HG03469 (cell line): ENCODE results near the gene STT3B.
"Not testable (repeated sequence)": the region's sequence is repeated elsewhere in the genome, so short reads cannot be mapped to it uniquely, and the experiment has no call there.

ENCODE experiments used
- ATAC-seq: cut with Tn5 transposase; IDR thresholded peaks from one replicate; pipeline ENCODE4 v1.9.1; 2021; ENCODE audit warnings: mild to moderate bottlenecking, moderate library complexity, moderate number of reproducible peaks; ENCODE audit not compliant: unreplicated experiment

Gene STT3B

GRCh38 chr3:31590650-31591049 is 57.9 kb downstream of the STT3B start:
- ATAC-seq: no peak

DNA sequence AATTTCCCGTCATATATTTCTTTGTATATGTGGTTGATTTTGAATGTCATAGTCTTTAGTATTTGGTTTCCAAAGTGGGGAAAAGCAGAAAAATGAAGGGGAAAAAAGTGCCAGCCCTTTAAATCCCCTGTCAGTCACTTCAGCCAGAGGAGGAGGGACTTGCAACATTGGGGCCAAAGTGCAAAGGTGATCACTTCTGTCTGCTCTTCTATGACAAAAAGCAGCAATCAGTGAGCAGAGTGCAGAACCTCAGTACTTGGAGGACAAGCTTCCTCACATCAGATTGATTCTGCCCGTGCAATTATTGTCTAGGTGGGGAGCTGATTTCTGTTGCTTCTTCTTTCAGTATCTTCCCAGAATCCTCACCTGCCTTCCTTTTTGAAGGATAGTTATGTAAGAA is 60.0 kb downstream of the STT3B start:
- ATAC-seq: no peak

DNA sequence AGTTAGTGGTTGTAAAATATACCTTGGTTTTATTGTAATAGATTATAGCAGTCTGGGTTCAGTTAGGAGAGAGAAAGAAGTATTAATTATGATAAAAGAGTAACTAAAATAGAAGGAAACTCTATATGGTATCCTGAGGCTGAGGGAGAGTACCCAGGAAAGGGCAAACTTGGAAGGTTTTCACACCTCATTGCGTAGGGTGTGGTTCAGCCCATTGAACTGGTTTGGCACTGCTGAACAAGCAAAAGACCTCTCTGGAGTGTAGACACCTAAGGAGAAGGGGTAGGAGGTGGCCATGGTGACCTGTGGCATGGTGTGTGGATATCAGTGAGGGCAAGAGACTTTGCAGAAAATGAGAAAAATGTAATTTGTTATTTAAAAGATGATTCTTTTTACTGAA is 63.5 kb downstream of the STT3B start:
- ATAC-seq: no peak

- no peak for ATAC-seq
Measured at GRCh38 chr3:31600431-31600830, 67.7 kb downstream of the STT3B start.

- ATAC-seq: not testable (repeated sequence)
Measured at GRCh38 chr3:31605333-31605732, 72.6 kb downstream of the STT3B start.

DNA sequence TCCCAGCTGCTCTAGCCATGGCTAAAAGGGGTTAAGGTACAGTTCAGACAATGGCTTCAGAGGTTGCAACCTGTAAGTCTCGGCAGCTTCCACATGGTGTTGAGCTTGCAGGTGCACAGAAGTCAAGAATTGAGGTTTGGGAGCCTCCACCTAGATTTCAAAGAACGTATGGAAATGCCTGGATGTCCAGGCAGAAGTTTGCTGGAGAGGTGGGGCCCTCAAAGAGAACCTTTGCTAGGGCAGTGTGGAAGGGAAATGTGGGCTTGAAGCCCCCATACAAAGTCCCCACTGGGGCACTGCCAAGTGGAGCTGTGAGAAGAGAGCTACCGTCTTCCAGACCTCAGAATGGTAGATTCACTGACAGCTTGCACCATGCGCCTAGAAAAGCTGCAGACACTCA is 73.7 kb downstream of the STT3B start:
- no peak for ATAC-seq

DNA sequence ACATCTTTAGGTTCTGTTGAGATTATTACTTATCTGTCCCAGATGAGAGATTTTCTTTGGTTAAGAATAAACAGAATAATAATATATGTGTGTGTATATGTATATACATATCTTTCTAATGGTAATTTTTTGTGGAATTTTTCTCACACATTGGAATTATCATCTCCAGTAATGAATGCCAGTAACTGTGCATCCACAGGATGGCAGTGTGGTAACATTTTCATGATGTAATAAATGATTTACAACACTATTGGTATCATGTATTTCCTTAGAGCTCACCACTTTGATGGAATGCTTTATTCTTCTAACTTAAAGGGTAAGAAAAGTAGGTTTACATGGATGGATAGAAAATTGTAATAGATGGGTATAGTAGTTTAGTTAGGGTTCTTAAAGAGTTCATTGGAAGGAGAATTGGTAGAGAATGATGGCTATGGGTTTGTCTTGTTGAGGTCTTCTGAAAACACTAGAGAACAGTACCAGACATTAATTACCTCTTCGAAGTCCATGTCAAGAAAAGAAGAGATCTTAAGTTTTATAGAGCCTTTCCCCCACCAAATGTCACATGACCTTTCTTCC is 78.1 kb downstream of the STT3B start:
- ATAC-seq: no peak

DNA sequence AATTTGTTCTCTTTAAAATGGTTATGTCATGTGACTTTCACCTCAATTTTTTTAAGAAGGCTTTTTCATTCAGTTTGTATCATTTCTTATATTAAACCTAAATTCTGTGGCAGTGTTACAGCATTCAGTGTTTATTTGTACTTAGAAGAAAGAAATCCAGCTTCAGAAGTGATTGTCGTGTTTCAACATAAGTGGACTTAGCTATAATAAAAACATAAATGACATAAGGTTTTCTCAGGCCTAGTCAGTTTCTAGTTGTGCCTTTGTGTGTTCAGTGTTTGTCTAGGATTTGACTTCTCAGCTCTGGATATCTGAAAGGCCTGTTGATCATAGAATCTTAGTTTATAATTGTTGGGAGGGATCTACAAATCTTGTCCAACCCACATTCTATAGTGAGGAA is 80.5 kb downstream of the STT3B start:
- ATAC-seq: no peak

- no peak for ATAC-seq
Measured at GRCh38 chr3:31613654-31614053, 80.9 kb downstream of the STT3B start.

GRCh38 chr3:31614162-31614921 is 81.6 kb downstream of the STT3B start:
- ATAC-seq: no peak

DNA sequence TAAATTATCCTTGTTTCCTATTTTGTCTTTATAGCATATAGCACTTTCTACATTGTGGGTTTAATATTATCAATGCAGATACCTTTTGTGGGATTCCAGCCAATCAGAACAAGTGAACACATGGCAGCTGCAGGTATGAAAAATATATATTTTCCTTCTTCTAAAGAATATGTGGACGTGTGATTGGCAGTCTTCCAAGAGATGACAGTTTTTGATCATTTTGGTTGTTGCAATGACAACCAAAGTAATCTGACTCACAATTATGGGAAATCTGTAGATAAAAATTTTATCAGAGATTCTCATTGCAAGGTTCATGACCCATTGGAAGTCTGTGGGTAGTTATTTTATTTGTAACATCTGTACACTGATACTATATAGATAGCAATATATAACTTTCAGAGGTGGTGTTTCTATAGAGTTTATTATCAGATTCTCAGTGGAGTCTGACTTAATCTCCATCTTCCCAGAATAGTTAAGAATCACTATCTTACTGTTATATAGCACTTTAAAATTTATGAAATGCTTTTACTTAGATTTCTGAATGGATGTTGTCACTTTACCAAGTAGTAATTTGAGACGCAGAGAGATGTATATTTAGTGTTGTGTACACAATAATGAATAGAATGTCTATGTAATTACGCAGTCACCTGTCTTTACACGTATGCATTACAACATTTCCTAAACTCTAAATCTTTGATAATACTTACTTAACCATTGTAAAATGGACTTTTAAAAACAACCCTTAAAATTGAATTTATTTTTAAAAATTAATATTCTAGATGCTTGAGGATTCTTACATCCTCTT is 82.5 kb downstream of the STT3B start:
- no peak for ATAC-seq

DNA sequence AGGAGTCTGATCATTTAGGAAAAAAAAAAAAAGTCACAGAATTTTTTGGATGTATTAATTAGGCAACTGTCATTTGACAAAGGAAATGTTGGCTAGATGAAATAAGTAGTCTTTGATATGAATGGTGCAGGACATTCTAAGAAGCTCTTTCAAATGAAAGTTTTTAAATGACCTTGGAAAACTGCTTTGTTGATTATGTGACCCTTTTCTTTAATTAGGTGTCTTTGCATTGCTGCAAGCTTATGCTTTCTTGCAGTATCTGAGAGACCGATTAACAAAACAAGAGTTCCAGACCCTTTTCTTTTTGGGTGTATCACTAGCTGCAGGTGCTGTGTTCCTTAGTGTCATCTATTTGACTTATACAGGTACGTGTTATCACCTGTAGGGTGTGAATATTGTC is 84.0 kb downstream of the STT3B start:
- no peak for ATAC-seq

GRCh38 chr3:31620656-31621055 is 87.9 kb downstream of the STT3B start:
- ATAC-seq: no peak

GRCh38 chr3:31621314-31621713 is 88.6 kb downstream of the STT3B start:
- no peak for ATAC-seq

- ATAC-seq: peak; percentile 44
Measured at GRCh38 chr3:31622636-31623288, 90.0 kb downstream of the STT3B start.

- no peak for ATAC-seq
Measured at GRCh38 chr3:31624083-31624709, 91.5 kb downstream of the STT3B start.

- ATAC-seq: no peak
Measured at GRCh38 chr3:31625358-31625757, 92.6 kb downstream of the STT3B start.

DNA sequence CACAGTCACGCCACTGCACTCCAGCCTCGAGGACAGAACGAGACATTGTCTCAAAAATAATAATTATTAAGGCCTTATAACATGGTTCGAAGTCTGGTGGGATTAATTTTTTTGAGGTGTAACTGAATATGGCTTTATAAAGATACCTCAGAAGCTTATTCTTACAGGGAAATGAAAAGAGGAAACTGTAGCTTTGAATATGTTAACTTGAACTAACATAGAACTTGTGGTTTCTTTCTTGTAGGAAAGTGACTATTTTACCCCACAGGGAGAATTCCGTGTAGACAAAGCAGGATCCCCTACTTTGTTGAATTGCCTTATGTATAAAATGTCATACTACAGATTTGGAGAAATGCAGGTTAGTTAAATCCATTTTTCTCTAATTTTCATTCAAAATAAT is 96.3 kb downstream of the STT3B start:
- no peak for ATAC-seq

- ATAC-seq: no peak
Measured at GRCh38 chr3:31634476-31634875, 101.8 kb downstream of the STT3B start.

DNA sequence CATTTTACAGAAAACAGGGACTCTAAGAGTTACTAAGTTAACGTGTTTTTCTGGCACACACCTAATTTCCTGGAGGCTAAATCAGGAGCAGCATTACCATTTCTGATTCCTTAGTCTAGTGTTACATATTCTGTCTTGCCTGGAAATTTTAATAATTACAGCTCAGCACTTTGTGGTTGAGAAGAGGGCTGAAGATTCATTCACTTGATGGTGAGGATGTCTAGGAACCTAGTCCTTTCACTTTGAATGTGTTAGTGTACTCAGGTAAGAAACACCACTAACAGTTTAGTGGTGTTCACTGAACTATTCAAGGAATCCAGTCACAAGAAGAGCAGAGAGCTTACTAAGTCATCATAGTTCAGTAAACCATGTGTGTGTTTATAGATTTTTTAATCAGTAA is 102.8 kb downstream of the STT3B start:
- peak; percentile 47 for ATAC-seq

GRCh38 chr3:31636049-31636448 is 103.3 kb downstream of the STT3B start:
- ATAC-seq: no peak
